ENCODE results near the gene PIK3IP1. TPM values are rescaled to one million over a fixed set of nuclear protein-coding genes. Genes with fewer than 3 reads are reported as not detected.

The PIK3IP1 gene
- total and polyA plus RNA-seq, 2 of the 8 experiments (the other 6 are each of a cell fraction or from before 2014, with no cell fraction given): 1.00 to 1.3 TPM

DNA sequence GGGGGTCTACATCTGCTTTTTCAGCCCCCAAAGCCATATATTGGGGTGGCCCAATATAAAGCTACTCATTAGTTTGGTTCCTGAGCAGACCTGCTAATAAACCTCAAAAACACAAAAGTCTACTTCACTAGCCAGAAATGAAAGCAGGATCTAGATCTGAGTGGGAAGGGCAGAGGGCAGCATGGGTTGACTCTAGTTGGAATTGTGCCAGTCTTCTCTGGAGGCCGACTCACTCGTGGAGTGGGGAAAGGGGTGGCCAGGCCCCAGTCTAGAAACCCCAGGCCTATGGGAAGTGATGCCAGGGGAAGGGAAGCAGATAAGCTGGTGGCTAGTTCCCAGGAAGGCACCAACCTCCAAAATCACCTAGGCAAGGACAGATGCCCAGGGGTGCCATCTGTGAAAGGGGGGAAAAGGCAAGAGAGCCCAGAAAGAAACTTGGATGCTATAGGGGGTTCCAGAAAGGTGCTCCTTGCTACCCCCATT lies 48.5 kb upstream of the PIK3IP1 start (continued):
- no peak for TF ChIP-seq CHD7 (IDR thresholded peaks at IDR 0.05; ENCODE audit: insufficient replicate concordance, low read length)
- no peak for TF ChIP-seq POLR2A (IDR thresholded peaks at IDR 0.05; ENCODE audit: control extremely low read depth in 1 of 2, low read depth in 2 of 2, low read length in 2 of 2)
- TF ChIP-seq TCF12 (IDR thresholded peaks at IDR 0.05; ENCODE audit: low read depth, low read length): no peak
- no peak for TF ChIP-seq YY1 (IDR thresholded peaks at IDR 0.05; ENCODE audit: low read depth, low read length)
